T-helper 1 cell (primary cell): ENCODE results near the gene UMAD1.
A peak's percentile ranks its signal among the peaks of the same experiment; 100 is the strongest.

Experiments
- DNase-seq, 5 donors: peaks; one replicate each; pipeline ENCODE4 v3.0.0-alpha.2; 2012 to 2020

UMAD1 gene

DNA sequence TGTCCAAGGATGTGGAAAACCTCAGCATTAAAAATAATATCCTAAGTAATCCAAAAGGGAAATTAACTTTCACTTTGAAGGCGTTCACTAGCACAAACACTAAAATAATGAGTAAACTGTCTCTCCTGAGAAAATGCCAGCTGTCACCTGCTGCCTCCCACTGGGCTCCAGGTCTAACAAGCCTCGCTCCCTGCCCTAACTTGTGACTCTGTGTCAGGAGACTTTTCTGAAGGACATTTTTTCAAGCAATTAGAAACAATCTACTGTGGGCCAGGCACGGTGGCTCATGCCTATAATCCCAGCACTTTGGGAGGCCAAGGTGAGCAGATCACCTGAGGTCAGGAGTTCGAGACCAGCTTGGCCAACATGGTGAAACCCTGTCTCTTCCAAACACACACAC, 255.2 kb downstream of the UMAD1 start:
- no peak for DNase-seq

GRCh38 chr7:7897509-7897908, 257.0 kb downstream of the UMAD1 start:
- no peak for DNase-seq

- no peak for DNase-seq
These were observed 257.5 kb downstream of the UMAD1 start for GRCh38 chr7:7897949-7898515.

DNA sequence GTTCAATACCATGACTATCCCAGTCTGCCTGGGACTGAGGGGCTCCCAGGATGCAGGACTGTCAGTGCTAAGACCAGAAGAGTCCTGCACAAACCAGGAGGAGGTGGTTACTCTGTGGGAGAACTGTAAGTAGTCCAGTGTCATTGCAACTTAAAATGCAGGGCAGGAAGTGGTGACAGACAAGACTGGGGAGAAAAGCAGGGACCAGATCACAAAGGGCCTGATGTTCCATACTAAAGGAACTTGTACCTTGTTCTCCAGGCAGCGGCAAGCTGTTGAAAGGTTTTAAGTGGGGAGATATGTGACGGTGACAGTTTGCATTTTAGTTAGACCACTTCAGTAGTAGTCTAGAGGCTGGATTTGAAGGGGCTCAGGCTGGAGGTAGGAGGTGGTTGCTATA, 262.3 kb downstream of the UMAD1 start:
- DNase-seq: no peak

DNA sequence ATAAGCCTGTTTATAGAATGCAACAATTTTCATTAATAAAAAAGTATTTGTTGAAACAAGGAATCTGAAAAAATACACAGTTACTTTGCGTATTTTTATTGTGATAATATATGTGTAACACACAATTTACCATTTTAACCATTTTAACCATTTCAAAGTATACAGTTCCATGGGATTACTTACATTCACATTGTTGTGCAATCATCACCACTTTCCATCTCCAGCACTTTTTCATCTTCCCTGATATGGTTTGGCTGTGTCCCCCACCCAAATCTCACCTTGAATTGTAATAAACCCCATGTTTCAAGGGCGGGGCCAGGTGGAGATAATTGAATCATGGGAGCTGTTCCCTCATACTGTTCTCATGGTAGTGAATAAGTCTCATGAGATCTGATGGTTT, 266.8 kb downstream of the UMAD1 start:
- DNase-seq: no peak

GRCh38 chr7:7908622-7909145, 268.1 kb downstream of the UMAD1 start:
- no peak for DNase-seq

DNA sequence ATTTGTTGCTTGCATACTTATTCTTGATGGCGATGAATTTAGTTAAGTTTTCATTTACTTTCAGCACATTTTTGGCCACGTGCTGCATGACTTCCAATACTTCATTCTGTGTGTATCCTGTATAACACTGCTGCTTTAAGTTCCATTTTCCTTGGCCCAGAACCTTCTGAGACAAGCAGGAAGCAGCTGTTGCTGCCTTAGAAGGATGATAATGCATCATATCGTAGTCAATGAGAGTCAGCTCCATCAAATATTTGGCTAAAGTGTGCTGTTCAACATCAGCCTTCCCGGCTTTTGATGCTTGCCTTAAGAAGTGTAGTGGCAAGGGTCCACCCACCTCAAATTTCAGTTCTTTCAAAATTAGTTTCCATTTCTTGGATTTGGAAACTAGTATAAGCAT, 268.8 kb downstream of the UMAD1 start:
- DNase-seq: no peak

- no peak for DNase-seq
These were observed 271.0 kb downstream of the UMAD1 start for GRCh38 chr7:7911369-7912123.

GRCh38 chr7:7912937-7913336, 272.4 kb downstream of the UMAD1 start:
- no peak for DNase-seq

- no peak for DNase-seq
These were observed 273.0 kb downstream of the UMAD1 start for GRCh38 chr7:7913504-7913903.

DNA sequence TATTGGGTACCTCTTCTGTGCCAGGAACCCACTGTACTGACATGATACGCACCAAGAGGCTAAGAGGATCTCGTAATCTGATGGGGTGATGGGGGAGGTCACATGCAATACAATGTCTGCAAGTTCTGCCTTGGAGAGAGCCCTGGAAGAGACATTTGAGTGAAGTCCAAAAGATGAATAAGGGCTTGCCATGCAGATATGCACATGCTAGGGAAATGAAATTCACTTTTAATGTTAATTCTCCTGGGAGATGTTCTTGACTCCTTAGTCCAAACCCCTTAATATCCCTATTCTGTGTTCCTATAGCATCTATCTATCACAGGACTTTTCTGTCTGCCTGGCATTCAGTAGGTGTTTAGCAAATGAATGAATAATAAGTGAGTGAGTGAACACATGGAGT, 274.0 kb downstream of the UMAD1 start:
- DNase-seq: no peak

DNA sequence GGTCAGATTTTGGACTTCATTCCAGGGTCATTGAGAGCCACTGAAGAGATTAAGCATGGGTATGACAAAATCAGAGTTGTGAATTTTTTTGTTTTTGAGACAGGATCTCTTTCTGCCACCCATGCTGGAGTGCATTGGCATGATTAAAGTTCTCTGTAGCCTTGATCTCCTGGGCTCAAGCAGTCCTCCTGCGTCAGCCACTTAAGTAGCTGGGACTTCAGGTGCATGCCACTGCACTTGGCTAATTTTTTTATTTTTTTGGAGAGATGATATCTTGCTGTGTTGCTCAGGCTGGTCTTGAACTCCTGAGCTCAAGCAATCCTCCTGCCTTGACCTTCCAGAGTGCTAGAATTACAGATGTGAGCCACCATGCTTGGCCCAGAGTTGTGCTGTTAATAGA, 275.5 kb downstream of the UMAD1 start:
- no peak for DNase-seq

DNA sequence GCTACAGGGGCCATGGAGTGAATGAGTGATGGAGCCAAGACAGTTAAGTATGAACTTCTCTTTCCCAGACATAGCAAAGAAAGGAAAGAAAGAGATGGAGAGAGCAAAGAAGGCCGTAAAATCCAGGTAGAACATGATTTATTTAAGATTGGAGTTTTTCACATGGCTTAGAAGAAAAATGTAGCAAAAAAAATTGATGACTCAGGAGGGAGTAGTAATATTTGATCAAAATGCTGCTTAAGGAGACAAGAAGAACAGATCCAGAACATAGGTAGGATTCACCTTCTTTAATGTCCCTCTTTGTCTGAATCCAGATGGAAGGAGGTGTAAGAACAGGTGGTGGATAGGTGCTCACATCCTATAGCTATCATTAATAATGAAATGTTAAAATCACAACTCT, 277.0 kb downstream of the UMAD1 start:
- DNase-seq: no peak

- no peak for DNase-seq
These were observed 278.3 kb downstream of the UMAD1 start for GRCh38 chr7:7918736-7919448.

DNA sequence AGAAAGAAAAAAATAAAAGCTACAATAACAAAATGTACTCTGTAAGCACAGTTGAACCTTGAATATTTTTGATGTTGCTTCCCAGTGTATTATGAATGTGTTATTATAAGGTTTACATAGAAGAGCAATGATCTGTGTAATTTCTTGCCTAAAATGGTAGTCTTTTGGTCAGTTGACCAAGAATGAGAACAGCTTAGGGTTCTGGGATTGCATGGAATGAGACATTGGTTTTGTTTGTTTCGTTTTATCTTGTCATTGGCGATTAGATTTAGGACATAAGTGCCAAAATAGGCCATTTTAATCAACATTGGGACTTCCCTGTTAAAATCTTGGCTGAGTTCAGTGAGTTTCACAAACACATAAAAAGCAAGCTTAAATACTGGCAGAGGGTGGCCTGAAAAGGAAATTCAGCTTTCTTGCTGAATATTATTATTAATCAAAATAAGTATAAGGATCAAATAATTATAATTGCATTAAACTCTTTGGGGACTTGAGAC, 278.9 kb downstream of the UMAD1 start:
- DNase-seq: no peak

DNA sequence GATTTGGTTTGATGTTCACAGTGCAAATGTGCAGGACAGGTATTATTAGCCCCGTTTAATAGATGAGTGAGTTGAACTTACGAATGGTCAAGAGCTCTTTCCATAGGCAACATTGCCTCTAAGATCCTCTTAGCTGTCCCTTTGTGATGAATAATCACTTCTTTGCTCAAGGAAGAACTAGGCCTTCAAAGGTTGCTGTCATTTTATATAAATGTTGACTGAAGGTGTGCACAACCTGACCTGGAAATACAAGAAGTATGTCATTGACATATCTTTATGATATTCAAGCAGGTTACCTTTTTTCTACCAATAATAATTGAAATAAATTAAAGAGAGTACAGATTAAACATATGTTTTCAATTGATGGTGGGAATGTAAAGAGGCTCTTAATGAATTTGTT, 279.5 kb downstream of the UMAD1 start:
- DNase-seq: no peak

GRCh38 chr7:7920481-7920880, 279.9 kb downstream of the UMAD1 start:
- peak in 1 of 5 donors; percentile 70 for DNase-seq

- DNase-seq: no peak
These were observed 281.3 kb downstream of the UMAD1 start for GRCh38 chr7:7921830-7922229.

DNA sequence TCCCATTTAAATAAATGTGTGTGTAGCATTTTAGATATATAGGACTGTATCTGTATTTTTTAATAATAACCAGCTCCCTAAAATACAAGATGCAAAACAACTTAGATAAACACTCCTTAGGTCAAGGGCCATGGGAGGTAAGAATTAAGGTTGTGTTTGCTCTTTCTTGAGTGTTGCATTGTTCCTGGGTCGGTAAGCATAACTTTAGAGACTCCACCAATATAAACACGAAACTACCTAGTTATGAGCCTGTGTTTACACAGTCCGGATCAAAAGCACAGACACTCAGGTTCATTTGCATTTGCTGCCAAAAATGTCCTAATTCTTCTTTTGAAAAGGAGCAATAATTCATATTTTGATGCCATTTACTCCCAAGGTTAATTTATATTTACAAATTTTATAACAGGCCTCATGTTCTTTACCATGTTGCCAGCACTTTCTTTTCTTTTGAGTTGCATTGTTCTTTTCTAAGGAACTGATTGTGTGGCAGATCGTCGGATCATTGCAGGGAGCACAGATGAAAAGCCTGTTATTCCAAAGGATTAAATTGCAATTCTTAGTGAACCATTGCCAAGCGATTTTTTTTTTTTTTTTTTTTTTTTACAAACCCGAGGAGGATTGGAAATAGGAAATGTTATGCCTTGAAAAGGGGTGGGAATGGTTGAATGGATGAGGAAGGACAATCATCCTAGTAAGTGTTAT, 282.3 kb downstream of the UMAD1 start:
- DNase-seq: no peak

DNA sequence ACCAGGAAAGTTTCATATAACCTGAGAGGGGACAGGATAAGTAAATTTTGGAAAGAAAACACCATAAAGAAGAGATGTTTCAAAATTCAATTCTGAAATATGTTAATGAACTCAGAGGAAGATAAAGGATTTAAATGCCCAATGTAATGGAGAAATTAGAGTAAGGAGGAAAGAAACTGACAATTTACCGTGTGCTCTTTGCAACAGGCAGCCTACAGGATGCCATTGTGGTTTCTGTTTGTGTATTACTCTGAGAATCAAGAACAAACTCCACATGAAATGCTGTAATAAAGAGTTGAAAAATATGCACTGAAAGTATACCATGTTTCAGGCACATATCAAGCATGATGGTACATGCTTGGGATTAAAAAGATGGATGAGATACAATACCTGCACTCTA, 283.3 kb downstream of the UMAD1 start:
- peak in 1 of 5 donors; percentile 36 for DNase-seq

GRCh38 chr7:7924303-7924702, 283.8 kb downstream of the UMAD1 start:
- DNase-seq: no peak
